WERI-Rb-1 (cell line): ENCODE measurements around the gene P2RY2.

Source experiments
- DNase-seq: peaks from one replicate; pipeline ENCODE4 v3.0.0-alpha.2; 2020
- H3K27ac ChIP-seq: fragments of 250-450 bp; sonication (Bioruptor Pico); 2 replicates; pipeline ENCODE4 v1.5.1; 2020; ENCODE audit warnings: mild to moderate bottlenecking, moderate library complexity
- H3K27me3 ChIP-seq: fragments of 250-450 bp; sonication (Bioruptor Pico); 2 replicates; pipeline ENCODE4 v1.5.1; 2021; ENCODE audit warnings: mild to moderate bottlenecking, low read depth, moderate library complexity; ENCODE audit not compliant: insufficient read depth, severe bottlenecking
- H3K36me3 ChIP-seq: fragments of 250-450 bp; sonication (Bioruptor Pico); 2 replicates; pipeline ENCODE4 v1.5.1; 2020; ENCODE audit warnings: mild to moderate bottlenecking, moderate library complexity
- H3K4me3 ChIP-seq: 2 replicates; pipeline ENCODE4 v1.5.1; 2011; ENCODE audit warnings: low read depth, mild to moderate bottlenecking, control low read depth, low read length
- H3K9me3 ChIP-seq: fragments of 250-450 bp; sonication (Bioruptor Pico); 2 replicates; pipeline ENCODE4 v1.5.1; 2021; ENCODE audit warnings: mild to moderate bottlenecking, moderate library complexity; ENCODE audit not compliant: severe bottlenecking
- TF ChIP-seq, protein P1 (sequence below): IDR thresholded peaks from 2 replicates; pipeline ENCODE4 v1.5.1; 2011; ENCODE audit warnings: low read depth, mild to moderate bottlenecking, control low read depth, inconsistent platforms, low read length

Gene P2RY2

DNA sequence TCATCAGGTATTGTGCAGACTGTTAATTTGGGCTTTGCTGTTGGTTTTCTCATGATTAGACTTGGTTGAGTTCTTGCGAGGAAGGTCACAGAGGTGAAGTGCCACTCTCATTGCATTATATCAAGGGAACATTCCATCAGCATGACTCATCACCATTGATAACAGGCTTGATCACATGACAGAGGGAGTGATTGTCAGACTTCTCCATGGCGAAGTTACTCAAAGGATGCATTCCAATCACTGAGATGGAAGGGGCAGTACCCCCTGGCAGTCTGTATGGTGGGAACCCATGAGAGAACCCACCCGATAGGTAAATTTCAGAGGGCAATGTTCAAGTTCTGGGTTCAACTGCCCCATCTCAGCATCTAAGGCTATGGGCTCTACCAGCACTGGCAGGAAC lies 19.4 kb upstream of the P2RY2 start:
- H3K27me3 ChIP-seq: no peaks in the 10 kb centered on the region
- no peak for DNase-seq
- no peaks in the 10 kb centered on the region for H3K9me3 ChIP-seq
- no peaks in the 10 kb centered on the region for H3K36me3 ChIP-seq
- H3K27ac ChIP-seq: no peak overlapping the region
- no peak overlapping the region for H3K4me3 ChIP-seq
- TF ChIP-seq, protein P1, sequence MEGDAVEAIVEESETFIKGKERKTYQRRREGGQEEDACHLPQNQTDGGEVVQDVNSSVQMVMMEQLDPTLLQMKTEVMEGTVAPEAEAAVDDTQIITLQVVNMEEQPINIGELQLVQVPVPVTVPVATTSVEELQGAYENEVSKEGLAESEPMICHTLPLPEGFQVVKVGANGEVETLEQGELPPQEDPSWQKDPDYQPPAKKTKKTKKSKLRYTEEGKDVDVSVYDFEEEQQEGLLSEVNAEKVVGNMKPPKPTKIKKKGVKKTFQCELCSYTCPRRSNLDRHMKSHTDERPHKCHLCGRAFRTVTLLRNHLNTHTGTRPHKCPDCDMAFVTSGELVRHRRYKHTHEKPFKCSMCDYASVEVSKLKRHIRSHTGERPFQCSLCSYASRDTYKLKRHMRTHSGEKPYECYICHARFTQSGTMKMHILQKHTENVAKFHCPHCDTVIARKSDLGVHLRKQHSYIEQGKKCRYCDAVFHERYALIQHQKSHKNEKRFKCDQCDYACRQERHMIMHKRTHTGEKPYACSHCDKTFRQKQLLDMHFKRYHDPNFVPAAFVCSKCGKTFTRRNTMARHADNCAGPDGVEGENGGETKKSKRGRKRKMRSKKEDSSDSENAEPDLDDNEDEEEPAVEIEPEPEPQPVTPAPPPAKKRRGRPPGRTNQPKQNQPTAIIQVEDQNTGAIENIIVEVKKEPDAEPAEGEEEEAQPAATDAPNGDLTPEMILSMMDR: no peak

DNA sequence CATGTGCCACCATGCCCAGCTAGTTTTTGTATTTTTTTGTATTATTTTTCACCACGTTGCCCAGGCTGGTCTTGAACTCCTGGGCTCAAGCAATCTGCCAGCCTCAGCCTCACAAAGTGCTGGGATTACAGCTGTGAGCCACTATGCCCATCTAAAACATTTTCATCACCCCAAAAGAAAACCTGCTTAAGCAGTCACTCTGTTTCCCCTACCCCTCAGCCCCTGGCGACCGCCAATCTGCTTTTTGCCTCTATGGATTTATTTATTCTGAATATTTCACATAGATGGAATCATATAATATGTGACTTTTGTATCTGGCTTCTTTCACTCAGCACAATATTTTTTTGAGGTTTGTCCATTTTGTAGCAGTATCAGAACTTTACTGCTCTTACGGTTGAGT lies 18.6 kb upstream of the P2RY2 start:
- no peak for DNase-seq
- no peak overlapping the region for H3K4me3 ChIP-seq
- no peaks in the 10 kb centered on the region for H3K9me3 ChIP-seq
- TF ChIP-seq, protein P1: no peak
- H3K27ac ChIP-seq: no peak overlapping the region
- no peaks in the 10 kb centered on the region for H3K36me3 ChIP-seq
- no peaks in the 10 kb centered on the region for H3K27me3 ChIP-seq

DNA sequence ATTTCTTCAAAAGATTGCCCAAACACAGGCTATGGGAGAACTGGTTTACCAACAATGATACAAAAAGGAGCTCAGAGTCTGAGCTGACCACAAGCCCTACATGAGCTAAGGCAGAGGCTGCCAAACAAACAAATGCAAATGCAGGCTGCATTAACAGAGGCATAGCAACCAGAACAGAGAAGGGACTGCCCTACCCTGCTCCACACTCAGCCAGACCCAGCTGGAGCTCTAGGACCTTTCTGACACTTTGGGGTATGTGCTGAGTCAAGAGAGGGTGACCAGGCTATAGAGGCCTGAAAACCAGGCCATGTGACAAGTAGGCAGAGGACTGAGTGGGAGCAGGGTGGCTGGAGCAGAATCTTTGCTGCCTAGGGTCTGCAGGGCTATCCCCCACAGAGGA lies 17.8 kb upstream of the P2RY2 start:
- Histone ChIP-seq H3K27me3 (no peaks in the 10 kb centered on the region), H3K4me3 (no peak overlapping the region), H3K9me3 (no peaks in the 10 kb centered on the region), H3K36me3 (no peaks in the 10 kb centered on the region), H3K27ac (peak overlapping the region; percentile 74)
- TF ChIP-seq, protein P1: no peak
- DNase-seq: no peak

DNA sequence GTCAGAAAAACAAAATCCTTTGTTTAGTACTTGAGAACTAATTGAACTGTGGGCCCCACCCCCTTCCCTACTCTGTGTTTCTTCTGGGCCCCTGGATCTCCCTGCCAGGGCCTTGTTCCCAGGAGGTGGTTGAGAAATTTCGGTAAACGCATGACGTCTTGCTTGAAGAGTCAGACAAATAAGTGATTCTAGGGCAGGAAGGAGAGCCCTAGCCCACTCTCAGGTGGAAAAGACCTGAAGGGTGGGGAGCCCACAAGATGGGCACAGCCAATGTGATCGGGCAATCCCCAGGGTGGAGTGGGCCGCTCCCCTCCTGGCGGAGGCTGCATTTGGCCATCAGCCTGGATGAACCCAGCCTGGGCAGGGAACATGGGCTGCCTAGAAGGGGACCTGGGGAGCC lies 16.8 kb upstream of the P2RY2 start:
- no peak for DNase-seq
- Histone ChIP-seq H3K27me3 (no peaks in the 10 kb centered on the region), H3K36me3 (no peaks in the 10 kb centered on the region), H3K4me3 (no peak overlapping the region), H3K9me3 (no peaks in the 10 kb centered on the region), H3K27ac (peak overlapping the region; percentile 74)
- TF ChIP-seq, protein P1: no peak

DNA sequence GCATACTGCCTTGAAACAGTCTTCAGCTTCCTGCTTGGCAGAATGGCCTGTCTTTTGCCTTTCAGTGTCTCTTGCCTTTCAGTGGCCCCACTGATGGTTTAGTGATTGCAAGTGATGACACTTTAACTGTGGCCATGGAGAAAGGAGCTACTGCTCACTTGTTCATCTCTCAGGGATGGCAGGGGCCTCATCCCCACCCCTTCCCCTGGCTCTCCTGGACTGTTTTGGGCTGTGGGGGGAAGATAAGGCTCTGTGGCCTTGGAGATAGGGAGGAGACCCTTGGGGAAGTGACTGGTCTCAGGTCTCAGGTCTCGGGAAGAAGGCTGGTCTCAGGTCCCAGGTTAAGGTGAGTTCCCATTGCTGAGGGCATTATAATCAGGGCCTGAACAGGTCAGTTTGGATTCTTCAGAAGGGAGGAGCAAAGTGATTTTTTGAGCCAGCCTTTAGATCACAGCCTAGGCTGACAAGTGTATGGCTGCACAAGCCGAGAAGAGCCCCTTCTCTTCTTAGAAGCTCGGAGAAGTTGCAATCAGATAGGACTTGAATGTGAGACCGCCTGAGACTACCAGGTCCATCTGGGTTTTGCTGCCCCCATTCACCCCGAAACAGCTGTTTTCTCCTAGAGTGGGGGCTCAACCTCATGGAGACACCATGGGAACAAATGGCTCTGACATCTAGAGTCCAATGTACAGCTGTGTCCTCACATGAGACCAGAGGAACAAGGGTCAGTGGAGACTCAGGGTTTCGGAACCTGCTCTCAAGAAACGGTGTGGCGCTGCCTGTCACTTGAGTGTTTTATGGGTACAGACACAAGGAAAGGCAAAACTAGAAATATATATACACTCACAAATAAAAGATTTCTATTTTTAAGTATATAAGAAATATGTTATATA lies 15.9 kb upstream of the P2RY2 start:
- DNase-seq: no peak
- Histone ChIP-seq H3K4me3 (no peak overlapping the region), H3K9me3 (no peaks in the 10 kb centered on the region), H3K36me3 (no peaks in the 10 kb centered on the region), H3K27ac (peak overlapping the region; percentile 74), H3K27me3 (no peaks in the 10 kb centered on the region)
- TF ChIP-seq, protein P1: no peak
